ENCODE results near the gene SORCS3.
"Not testable (repeated sequence)": the region's sequence is repeated elsewhere in the genome, so short reads cannot be mapped to it uniquely, and the experiment has no call there.

DNA sequence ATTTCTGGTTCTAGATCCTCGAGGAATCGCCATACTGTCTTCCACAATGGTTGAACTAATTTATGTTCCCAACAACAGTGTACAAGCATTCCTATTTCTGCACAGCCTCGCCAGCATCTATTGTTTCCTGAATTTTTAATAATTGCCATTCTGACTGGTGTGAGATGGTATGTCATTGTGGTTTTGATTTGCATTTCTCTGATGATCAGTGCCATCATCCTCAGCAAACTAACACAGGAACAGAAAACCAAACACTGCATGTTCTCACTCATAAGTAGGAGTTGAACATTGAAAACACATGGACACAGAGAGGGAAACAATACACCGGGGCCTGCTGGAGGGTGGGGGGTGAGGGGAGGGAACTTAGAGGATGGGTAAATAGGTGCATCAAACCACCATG is 62.2 kb downstream of the SORCS3 start:
- TF ChIP-seq, protein P1, sequence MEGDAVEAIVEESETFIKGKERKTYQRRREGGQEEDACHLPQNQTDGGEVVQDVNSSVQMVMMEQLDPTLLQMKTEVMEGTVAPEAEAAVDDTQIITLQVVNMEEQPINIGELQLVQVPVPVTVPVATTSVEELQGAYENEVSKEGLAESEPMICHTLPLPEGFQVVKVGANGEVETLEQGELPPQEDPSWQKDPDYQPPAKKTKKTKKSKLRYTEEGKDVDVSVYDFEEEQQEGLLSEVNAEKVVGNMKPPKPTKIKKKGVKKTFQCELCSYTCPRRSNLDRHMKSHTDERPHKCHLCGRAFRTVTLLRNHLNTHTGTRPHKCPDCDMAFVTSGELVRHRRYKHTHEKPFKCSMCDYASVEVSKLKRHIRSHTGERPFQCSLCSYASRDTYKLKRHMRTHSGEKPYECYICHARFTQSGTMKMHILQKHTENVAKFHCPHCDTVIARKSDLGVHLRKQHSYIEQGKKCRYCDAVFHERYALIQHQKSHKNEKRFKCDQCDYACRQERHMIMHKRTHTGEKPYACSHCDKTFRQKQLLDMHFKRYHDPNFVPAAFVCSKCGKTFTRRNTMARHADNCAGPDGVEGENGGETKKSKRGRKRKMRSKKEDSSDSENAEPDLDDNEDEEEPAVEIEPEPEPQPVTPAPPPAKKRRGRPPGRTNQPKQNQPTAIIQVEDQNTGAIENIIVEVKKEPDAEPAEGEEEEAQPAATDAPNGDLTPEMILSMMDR (IDR thresholded peaks at IDR 0.05): not testable (repeated sequence)
- not testable (repeated sequence) for TF ChIP-seq TCF7L2 (IDR thresholded peaks at IDR 0.05; ENCODE audit: low read depth, low read length); POLR2AphosphoS5 (IDR thresholded peaks at IDR 0.05; ENCODE audit: low read depth, low read length); SIN3A (IDR thresholded peaks at IDR 0.05; ENCODE audit: borderline replicate concordance, insufficient read depth, low read depth, low read length)
